Measurements from ENCODE around the gene ANKRD33. TPM values are rescaled to one million over a fixed set of nuclear protein-coding genes. Genes with fewer than 3 reads are reported as not detected.

The ANKRD33 gene
- total RNA-seq, 4 donors from 2014 or later, result not detected

DNA sequence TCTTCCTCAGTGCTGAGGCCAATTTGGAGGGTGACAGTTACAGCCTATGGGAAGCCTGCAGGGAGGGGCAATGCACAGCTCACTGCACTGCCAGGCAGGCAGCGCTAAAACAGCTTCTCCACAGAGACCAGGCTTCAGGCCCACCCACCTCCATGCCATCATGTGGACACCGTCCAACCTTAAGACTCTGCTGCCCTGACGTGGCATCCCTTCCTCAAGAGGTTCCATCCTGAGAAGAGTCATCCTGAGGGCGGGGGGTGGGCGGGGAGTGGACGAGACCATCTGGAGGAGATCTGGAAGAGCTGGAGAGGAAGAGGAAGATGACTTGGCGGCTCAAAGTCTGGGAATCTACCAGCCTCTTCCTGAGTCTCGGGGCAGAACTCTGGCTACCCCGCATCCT lies 11.0 kb downstream of the ANKRD33 start:
- TF ChIP-seq, protein P1, sequence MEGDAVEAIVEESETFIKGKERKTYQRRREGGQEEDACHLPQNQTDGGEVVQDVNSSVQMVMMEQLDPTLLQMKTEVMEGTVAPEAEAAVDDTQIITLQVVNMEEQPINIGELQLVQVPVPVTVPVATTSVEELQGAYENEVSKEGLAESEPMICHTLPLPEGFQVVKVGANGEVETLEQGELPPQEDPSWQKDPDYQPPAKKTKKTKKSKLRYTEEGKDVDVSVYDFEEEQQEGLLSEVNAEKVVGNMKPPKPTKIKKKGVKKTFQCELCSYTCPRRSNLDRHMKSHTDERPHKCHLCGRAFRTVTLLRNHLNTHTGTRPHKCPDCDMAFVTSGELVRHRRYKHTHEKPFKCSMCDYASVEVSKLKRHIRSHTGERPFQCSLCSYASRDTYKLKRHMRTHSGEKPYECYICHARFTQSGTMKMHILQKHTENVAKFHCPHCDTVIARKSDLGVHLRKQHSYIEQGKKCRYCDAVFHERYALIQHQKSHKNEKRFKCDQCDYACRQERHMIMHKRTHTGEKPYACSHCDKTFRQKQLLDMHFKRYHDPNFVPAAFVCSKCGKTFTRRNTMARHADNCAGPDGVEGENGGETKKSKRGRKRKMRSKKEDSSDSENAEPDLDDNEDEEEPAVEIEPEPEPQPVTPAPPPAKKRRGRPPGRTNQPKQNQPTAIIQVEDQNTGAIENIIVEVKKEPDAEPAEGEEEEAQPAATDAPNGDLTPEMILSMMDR (IDR thresholded peaks at IDR 0.05; ENCODE audit: low read depth), result no peak

DNA sequence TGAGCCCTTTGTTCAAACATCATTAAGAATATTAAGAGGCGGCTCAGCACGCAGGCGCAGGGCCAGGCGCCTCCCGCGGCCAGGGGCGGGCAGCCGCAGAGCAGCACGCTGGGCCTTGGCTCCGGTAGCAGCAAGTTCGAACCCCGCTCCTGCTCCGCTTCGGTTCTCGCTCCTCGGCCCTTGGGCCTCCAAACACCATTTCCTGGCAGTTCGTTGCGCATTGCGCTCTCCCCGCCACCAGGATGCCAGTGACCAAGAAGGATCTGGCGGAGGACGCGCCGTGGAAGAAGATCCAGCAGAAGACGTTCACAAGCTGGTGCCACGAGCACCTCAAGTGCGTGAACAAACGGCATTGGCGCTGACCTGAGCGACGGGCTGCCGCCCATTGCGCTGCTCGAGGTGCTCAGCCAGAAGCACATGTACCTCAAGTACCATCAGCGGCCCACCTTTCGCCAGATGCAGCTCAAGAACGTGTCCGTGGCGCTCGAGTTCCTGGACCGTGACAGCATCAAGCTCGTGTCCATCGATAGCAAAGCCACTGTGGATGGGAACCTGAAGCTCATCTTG lies 12.5 kb downstream of the ANKRD33 start:
- TF ChIP-seq, protein P1 (IDR thresholded peaks at IDR 0.05; ENCODE audit: low read depth), result no peak

DNA sequence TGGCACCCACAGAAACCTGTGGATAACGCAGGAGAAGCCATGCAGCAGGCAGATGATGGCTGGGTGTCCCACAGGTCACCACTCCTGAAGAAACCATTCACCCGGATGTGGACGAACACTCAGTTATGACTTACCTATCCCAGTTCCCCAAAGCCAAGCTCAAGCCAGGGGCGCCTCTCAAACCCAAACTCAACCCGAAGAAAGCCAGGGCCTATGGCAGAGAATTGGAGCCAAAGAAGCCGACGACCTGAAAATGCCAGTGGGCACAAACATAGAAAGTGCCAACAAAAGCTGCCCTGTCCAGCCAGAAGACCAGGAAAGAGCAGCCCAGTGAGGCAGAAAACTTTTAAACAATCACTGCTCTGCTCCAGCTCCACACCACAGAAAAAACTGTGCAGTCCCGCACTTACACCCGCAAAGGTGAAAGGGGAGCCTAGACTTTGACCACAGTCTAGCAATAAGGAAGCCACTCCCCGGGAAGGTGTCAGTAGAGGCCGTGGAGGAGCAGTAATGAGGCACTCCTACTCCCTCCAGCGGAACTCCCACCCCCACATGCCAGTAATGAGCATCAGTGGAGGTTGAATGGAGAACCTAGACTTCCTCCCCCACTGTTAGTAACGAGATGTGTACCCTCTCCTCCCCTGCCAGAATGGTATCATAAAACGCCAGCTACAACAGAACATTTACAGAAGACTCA lies 13.4 kb downstream of the ANKRD33 start:
- TF ChIP-seq, protein P1 (IDR thresholded peaks at IDR 0.05; ENCODE audit: low read depth), result no peak

DNA sequence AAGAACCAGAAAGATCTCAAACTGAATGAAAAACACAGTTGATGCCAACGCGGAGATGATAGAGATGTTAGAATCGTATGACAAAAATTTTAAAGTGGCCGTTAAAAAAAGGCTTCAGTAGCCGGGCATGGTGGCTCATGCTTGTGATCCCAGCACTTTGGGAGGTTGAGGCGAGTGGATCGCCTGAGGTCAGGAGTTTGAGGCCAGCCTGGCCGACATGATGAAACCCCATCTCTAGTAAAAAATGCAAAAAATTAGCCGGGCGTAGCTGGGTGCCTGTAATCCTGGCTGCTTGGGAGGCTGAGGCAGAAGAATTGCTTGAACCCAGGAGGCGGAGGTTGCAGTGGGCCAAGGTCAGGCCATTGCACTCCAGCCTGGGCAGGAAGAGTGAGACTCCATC lies 14.0 kb downstream of the ANKRD33 start:
- TF ChIP-seq, protein P1 (IDR thresholded peaks at IDR 0.05; ENCODE audit: low read depth), result no peak

DNA sequence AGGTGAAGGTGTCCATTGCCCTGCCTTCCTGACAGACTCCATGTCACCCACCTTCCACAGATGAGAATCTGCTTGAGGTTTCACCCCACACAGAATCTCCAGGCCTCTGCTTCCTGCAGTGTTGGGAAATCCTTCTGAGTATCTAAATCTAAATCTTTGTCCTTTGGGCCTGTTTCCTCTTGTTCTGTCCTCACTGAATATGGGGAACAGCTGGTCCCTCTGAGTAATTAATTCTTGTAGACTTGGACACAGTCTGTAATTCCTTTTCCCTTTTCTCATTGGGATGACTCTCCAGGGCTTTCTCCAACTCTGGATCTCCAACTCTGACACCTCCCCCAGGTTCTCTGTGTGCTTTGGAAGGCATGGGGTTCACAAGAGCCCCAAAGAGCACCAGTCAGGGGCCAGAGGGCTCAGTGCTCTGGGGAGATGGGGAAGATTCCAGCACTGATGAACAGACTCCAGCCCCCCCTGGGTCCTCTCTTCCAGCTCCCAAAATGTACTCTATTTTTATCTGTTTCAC lies 17.1 kb downstream of the ANKRD33 start:
- TF ChIP-seq, protein P1 (IDR thresholded peaks at IDR 0.05; ENCODE audit: low read depth), result no peak

DNA sequence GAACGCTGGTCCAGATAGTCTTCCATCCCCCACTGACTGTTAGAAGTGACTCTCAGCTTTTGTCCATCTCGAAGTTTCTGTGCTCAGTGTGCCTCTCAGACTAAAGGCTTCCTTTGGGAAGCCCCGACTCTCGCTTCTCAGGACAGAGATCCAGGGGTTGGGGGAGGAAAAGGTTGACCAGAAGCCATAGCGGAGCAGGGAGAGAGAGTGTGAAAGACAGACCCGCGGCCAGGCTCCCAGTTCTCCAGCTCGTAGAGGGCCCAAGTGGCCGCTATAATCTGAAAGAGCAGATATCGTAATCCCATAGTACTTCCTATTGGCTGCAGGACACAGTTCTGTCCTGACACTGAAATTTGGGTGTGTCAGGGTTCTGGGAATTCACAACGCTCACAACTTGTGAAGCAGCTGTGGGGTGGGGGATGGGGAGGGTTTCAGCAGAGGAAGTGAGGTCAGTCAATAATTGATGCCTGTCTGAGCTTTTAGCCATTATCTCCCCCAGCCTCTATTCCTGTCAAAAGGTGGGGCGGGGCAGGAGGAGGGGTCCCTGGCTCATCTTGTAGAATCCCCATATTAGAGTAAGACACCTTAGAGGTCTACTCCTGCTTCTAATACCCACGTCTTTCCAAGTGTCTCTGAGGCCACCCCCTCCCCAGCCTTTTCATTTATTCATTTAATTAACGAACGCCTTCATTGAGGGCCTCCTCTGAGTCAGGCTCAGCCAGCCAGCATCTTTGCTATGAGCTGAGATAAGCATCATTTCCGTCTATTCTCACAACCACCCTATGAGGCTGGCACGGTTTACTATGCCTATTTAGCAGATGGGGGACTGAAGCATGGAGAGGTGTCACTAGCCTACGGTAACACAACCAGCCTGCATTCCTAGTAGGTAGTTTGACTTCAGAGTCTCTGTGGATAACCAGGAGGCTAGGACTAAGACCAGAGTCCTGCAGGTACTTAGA lies 17.8 kb downstream of the ANKRD33 start:
- TF ChIP-seq, protein P1 (IDR thresholded peaks at IDR 0.05; ENCODE audit: low read depth), result no peak

All from subcutaneous adipose tissue (tissue), 4 donors.